K562 (cell line): ENCODE data around the gene SLC1A2. TPM values are rescaled to one million over a fixed set of nuclear protein-coding genes. Genes with fewer than 3 reads are reported as not detected.

Experiments
- ATAC-seq: fragments of 200-7000 bp; cut with Tn5 transposase; 3 replicates; pipeline ENCODE4 v1.9.1; 2020; ENCODE audit warnings: moderate library complexity
- BruUV-seq: library from RNA; stranded (reverse); fragments of 400-500 nt; replicated peaks from 2 replicates; lab custom pipeline; 2021; lab: Mats Ljungman, UMichigan
- CTCF ChIA-PET: fragments of 300-600 bp; formaldehyde crosslinking; extraction: SDS; loops from one replicate; lab custom pipeline; 2021; ENCODE audit warnings: low intra/inter-chr PET ratio; lab: Yijun Ruan, JAX
- POLR2A ChIA-PET: fragments of 300-600, 350-650 bp; sonication (Branson Sonifier 250); formaldehyde crosslinking; extraction: SDS; loops from one replicate; lab custom pipeline; 2021; ENCODE audit warnings: antibody characterized with exemption, inconsistent platforms; lab: Yijun Ruan, JAX
- DNase-seq, 4 experiments: peaks; one replicate each; pipeline versions ENCODE4 v3.0.0 to v3.0.0-alpha.2; 2011 to 2018; ENCODE audit warnings: low spot score in 3 of 4, mixed read lengths in 3 of 4; ENCODE audit errors: extremely low read depth in 1 of 4
- FAIRE-seq: peaks from 2 replicates; lab custom pipeline; 2011; peaks lifted over from hg19 to GRCh38; lab: Jason Lieb, UNC
- H2AFZ ChIP-seq: 2 replicates; pipeline ENCODE4 v1.6.0; 2011; ENCODE audit warnings: low read depth, low read length, control low read depth, inconsistent platforms
- H3K27ac ChIP-seq: fragments of 200-600 bp; 3 replicates; pipeline ENCODE4 v1.8.0; 2011; ENCODE audit warnings: low read depth, mild to moderate bottlenecking, control low read depth, inconsistent platforms, low read length, moderate library complexity, mixed read lengths; ENCODE audit errors: extremely low read depth
- H3K27me3 ChIP-seq, 2 experiments: fragments of 300-600 bp in 1 of 2; 2 replicates in 1 of 2; 3 replicates in 1 of 2; pipeline versions ENCODE4 v1.6.0 to v1.8.0; 2011; ENCODE audit warnings: inconsistent platforms in 2 of 2, low read length in 2 of 2, mild to moderate bottlenecking in 1 of 2, mixed read lengths in 1 of 2, moderate library complexity in 1 of 2; ENCODE audit not compliant: control insufficient read depth in 2 of 2, insufficient read depth in 2 of 2
- H3K36me3 ChIP-seq: fragments of 300-600 bp; 3 replicates; pipeline ENCODE4 v1.8.0; 2011; ENCODE audit warnings: mild to moderate bottlenecking, low read length, inconsistent platforms; ENCODE audit not compliant: control insufficient read depth, insufficient read depth
- H3K4me1 ChIP-seq, 2 experiments: fragments of 200-600 bp in 1 of 2; replicated peaks in 1 of 2; 2 replicates in 1 of 2; 3 replicates in 1 of 2; pipeline versions ENCODE4 v1.5.1 to v1.8.0; 2011; ENCODE audit warnings: inconsistent platforms in 2 of 2, low read length in 2 of 2, mild to moderate bottlenecking in 1 of 2, mixed read lengths in 1 of 2, moderate library complexity in 1 of 2; ENCODE audit not compliant: control insufficient read depth in 2 of 2, insufficient read depth in 2 of 2
- H3K4me2 ChIP-seq: 2 replicates; pipeline ENCODE4 v1.6.1; 2011; ENCODE audit warnings: low read length, control low read depth, inconsistent platforms, mixed read lengths; ENCODE audit not compliant: insufficient read depth
- H3K4me3 ChIP-seq: fragments of 200-600 bp; sonication (generic), shearing (Covaris generic); 2 replicates; pipeline ENCODE4 v1.5.1; 2016; ENCODE audit warnings: control low read depth, inconsistent platforms
- H3K79me2 ChIP-seq: fragments of 200-600 bp; 3 replicates; pipeline ENCODE4 v1.8.0; 2011; ENCODE audit warnings: low read length, inconsistent platforms; ENCODE audit not compliant: control insufficient read depth, insufficient read depth
- H3K9ac ChIP-seq, 2 experiments: 2 replicates each; pipeline versions ENCODE4 v1.6.0 to v1.6.1; 2011; ENCODE audit warnings: low read depth in 2 of 2, low read length in 2 of 2, control low read depth in 1 of 2, inconsistent platforms in 1 of 2, mild to moderate bottlenecking in 1 of 2, mixed read lengths in 1 of 2; ENCODE audit not compliant: insufficient read depth in 1 of 2
- H3K9me1 ChIP-seq: one replicate; pipeline ENCODE4 v1.6.0; 2011; ENCODE audit warnings: inconsistent platforms, mild to moderate bottlenecking, low read length, moderate library complexity; ENCODE audit not compliant: control insufficient read depth, insufficient read depth
- H3K9me3 ChIP-seq: replicated peaks from 2 replicates; pipeline ENCODE4 v1.5.1; 2011; ENCODE audit warnings: low read depth, low read length, inconsistent platforms; ENCODE audit not compliant: control insufficient read depth, insufficient read depth
- H4K20me1 ChIP-seq: replicated peaks from 2 replicates; pipeline ENCODE4 v1.6.1; 2011; ENCODE audit warnings: low read length, inconsistent platforms, mixed read lengths; ENCODE audit not compliant: control insufficient read depth, insufficient read depth
- CTCF ChIP-seq, 3 experiments: IDR thresholded peaks in 2 of 3; conservative IDR thresholded peaks in 1 of 3; 2 replicates each; pipeline ENCODE4 v1.5.1; 2011 to 2012; ENCODE audit warnings: low read length in 3 of 3, mild to moderate bottlenecking in 3 of 3, control low read depth in 2 of 3, improper control_type of control experiment in 1 of 3, inconsistent platforms in 1 of 3, low read depth in 1 of 3, mixed read lengths in 1 of 3, moderate library complexity in 1 of 3; ENCODE audit not compliant: insufficient read depth in 2 of 3
- DEAF1 ChIP-seq: fragments of 450-650 bp; formaldehyde crosslinking; IDR thresholded peaks from 2 replicates; pipeline ENCODE4 v1.4.0; 2020; ENCODE audit warnings: mild to moderate bottlenecking, moderate library complexity
- ESRRB ChIP-seq: fragments of 250-450 bp; sonication (Bioruptor Pico); IDR thresholded peaks from 2 replicates; pipeline ENCODE4 v1.5.0; 2020; ENCODE audit warnings: mild to moderate bottlenecking, moderate library complexity, borderline replicate concordance
- MYC ChIP-seq, 2 experiments: fragments of 250-450 bp in 1 of 2; sonication (Bioruptor Pico) in 1 of 2; IDR thresholded peaks; 2 replicates each; pipeline versions ENCODE4 v1.5.1 to v1.6.1; 2012 to 2021; ENCODE audit warnings: low read depth in 2 of 2, borderline replicate concordance in 1 of 2, improper control_type of control experiment in 1 of 2, low read length in 1 of 2, mild to moderate bottlenecking in 1 of 2, moderate library complexity in 1 of 2
- NFYB ChIP-seq: IDR thresholded peaks from 2 replicates; pipeline ENCODE4 v1.6.1; 2011; ENCODE audit warnings: mild to moderate bottlenecking, moderate library complexity; ENCODE audit not compliant: insufficient read length; ENCODE audit errors: extremely low read depth
- RAD21 ChIP-seq, 2 experiments: fragments of 250-450 bp in 1 of 2; fragments of 450-650 bp in 1 of 2; sonication (Bioruptor Pico) in 1 of 2; formaldehyde crosslinking in 1 of 2; IDR thresholded peaks in 1 of 2; conservative IDR thresholded peaks in 1 of 2; 2 replicates each; pipeline versions ENCODE4 v1.4.0 to v1.8.0; 2020 to 2022; ENCODE audit warnings: mild to moderate bottlenecking in 2 of 2, moderate library complexity in 1 of 2
- RAD51 ChIP-seq: fragments of 450-650 bp; IDR thresholded peaks from 2 replicates; pipeline ENCODE4 v1.7.1; 2016; ENCODE audit warnings: low read depth, mild to moderate bottlenecking, borderline replicate concordance
- THAP7 ChIP-seq: fragments of 250-450 bp; sonication (Bioruptor Pico); IDR thresholded peaks from 2 replicates; pipeline ENCODE4 v1.5.0; 2021
- TSC22D4 ChIP-seq: fragments of 450-650 bp; IDR thresholded peaks from 2 replicates; pipeline ENCODE4 v1.6.1; 2016; ENCODE audit warnings: missing genetic modification characterization, missing biosample characterization, control low read depth
- USF1 ChIP-seq: sonication (generic); formaldehyde crosslinking; IDR thresholded peaks from 2 replicates; pipeline ENCODE4 v1.9.0; 2022; ENCODE audit warnings: mild to moderate bottlenecking, missing genetic modification reagents
- USF2 ChIP-seq: sonication (generic); formaldehyde crosslinking; IDR thresholded peaks from 2 replicates; pipeline ENCODE4 v1.5.0; 2020; ENCODE audit warnings: missing genetic modification reagents
- ZNF121 ChIP-seq: sonication (generic); formaldehyde crosslinking; conservative IDR thresholded peaks from 2 replicates; pipeline ENCODE4 v1.8.0; 2022; ENCODE audit warnings: missing genetic modification reagents
- ZNF263 ChIP-seq: sonication (generic); formaldehyde crosslinking; IDR thresholded peaks from 2 replicates; pipeline ENCODE4 v1.8.0; 2022; ENCODE audit warnings: mild to moderate bottlenecking, missing genetic modification reagents, borderline replicate concordance
- ZNF75A ChIP-seq: fragments of 450-650 bp; formaldehyde crosslinking; IDR thresholded peaks from 2 replicates; pipeline ENCODE4 v1.4.0; 2020; ENCODE audit warnings: mild to moderate bottlenecking
- ZSCAN29 ChIP-seq: fragments of 450-650 bp; IDR thresholded peaks from 2 replicates; pipeline ENCODE4 v1.6.1; 2017
- WGBS: fragments of 100-300 bp; shearing (Covaris generic); methylation state at CpG from one replicate; pipeline ENCODE4 v1.1.6; 2016; ENCODE audit warnings: low coverage, mixed read lengths; ENCODE audit not compliant: insufficient coverage; ENCODE audit errors: missing lambda C conversion rate; 5-methylcytosine and 5-hydroxymethylcytosine counted together
- in situ Hi-C: fragments of 300-500 bp; cut with MboI; formaldehyde crosslinking; loops from 4 replicates; pipeline ENCODE4 v1.15.0; 2018; ENCODE audit warnings: inconsistent platforms, mixed read lengths
- intact Hi-C: fragments of 100-400 bp; cut with micrococcal nuclease; formaldehyde crosslinking; loops from 2 replicates; pipeline ENCODE4 v1.14.2; 2022
- polyA plus RNA-seq, 8 experiments: library from polyadenylated mRNA; depleted of rRNA in 4 of 8; stranded (reverse) in 5 of 8; unstranded in 3 of 8; fragments of >200 nt; fragmentation: Nextera tagmentation in 2 of 8; fragmentation: Illumina TruSeq in 1 of 8; extraction: Ambion mirVana in 2 of 8; extraction: Trizol in 1 of 8; gene quantifications; 2 replicates each; pipeline versions ENCODE4 v1.2.1 to v1.2.3, GENCODE V29; 2011 to 2014; ENCODE audit warnings: inconsistent platforms in 1 of 8, missing spikeins in 1 of 8
- total RNA-seq, 7 experiments: library from RNA; depleted of rRNA in 6 of 7; stranded (reverse); fragments of >200 nt in 6 of 7; fragmentation: Illumina TruSeq in 2 of 7; extraction: Trizol in 2 of 7; gene quantifications; 2 replicates each; pipeline versions ENCODE4 v1.2.1 to v1.2.3, GENCODE V29; 2011 to 2021; ENCODE audit warnings: low replicate concordance in 1 of 7

Gene SLC1A2
- total and polyA plus RNA-seq, 9 of the 15 experiments (the other 6 are each of a cell fraction or from before 2014, with no cell fraction given), result 0.03 to 0.07 (median 0.04) TPM; not detected in 5

GRCh38 chr11:35404388-35404775 lies 15.0 kb downstream of the SLC1A2 start:
- Histone ChIP-seq H3K4me3 (no peak overlapping the region), H2AFZ (no peak overlapping the region; the same call in 1 of the 2 replicates), H3K4me1 (no peaks in the 10 kb centered on the region), H3K9me3 (no peaks in the 10 kb centered on the region), H3K4me2 (peak overlapping the region; percentile 21; the same call in 1 of the 2 replicates), H3K36me3 (no peaks in the 10 kb centered on the region), H3K27ac (no peak overlapping the region), H4K20me1 (no peaks in the 10 kb centered on the region), H3K9ac (no peak overlapping the region), H3K27me3 (peaks cover 5 to 9% of the 10 kb centered on the region in 2 experiments; a peak in 3 of 5 replicates), H3K9me1 (no peaks in the 10 kb centered on the region), H3K79me2 (no peaks in the 10 kb centered on the region)
- 8% methylated on average over 7 of the region's 7 CpGs for WGBS
- intact Hi-C loops, result no loop called here
- no TSS peak for BruUV-seq
- POLR2A ChIA-PET, result no interaction called here
- ATAC-seq (peak; percentile 92), DNase-seq (peak; percentile 42 to 56 (median 49)), FAIRE-seq (peak; percentile 86)
- CTCF ChIA-PET, result interaction anchor here (0.6 to 0.7 kb wide), 2 partner anchors 406 to 1038 kb away, joined by 3 read pairs; no protein-coding TSS in a partner anchor
- in situ Hi-C loops, result no loop called here
- peak; percentile 36; the same call in 1 of the 2 replicates for TF ChIP-seq RAD51
- no peak for TF ChIP-seq TSC22D4 (tag)
- TF ChIP-seq ZNF263 (CRISPR knock-in tag), result no peak
- TF ChIP-seq NFYB, result no peak
- peak; percentile 55 to 79 (median 72) for TF ChIP-seq CTCF (IDR thresholded peaks at IDR 0.05 in 2 of 3, conservative IDR thresholded peaks at IDR 0.05 in 1 of 3; ENCODE audit: insufficient read depth in 2 of 3, low read depth in 1 of 3, low read length in 3 of 3)
- TF ChIP-seq ESRRB (CRISPR knock-in tag), result no peak
- no peak for TF ChIP-seq ZNF121 (CRISPR knock-in tag)
- no peak for TF ChIP-seq THAP7 (CRISPR knock-in tag)
- TF ChIP-seq MYC (IDR thresholded peaks at IDR 0.05; ENCODE audit: low read depth, low read length), result peak; percentile 36; the same call in 1 of the 2 replicates
- TF ChIP-seq MYC (CRISPR knock-in tag; IDR thresholded peaks at IDR 0.05; ENCODE audit: borderline replicate concordance, low read depth), result no peak
- TF ChIP-seq RAD21 (CRISPR knock-in tag; conservative IDR thresholded peaks at IDR 0.05 in 1 of 2, IDR thresholded peaks at IDR 0.05 in 1 of 2), result peak; percentile 59 to 72
- TF ChIP-seq USF1 (CRISPR knock-in tag), result peak; percentile 48; the same call in 1 of the 2 replicates
- peak; percentile 33; the same call in 1 of the 2 replicates for TF ChIP-seq USF2 (CRISPR knock-in tag)
- TF ChIP-seq ZSCAN29, result no peak
- peak; percentile 37; the same call in 1 of the 2 replicates for TF ChIP-seq DEAF1 (CRISPR knock-in tag)
- no peak for TF ChIP-seq ZNF75A (CRISPR knock-in tag)
